H1 (cell line): Measurements from ENCODE around the gene THEMIS. TPM values are rescaled to one million over a fixed set of nuclear protein-coding genes. Genes with fewer than 3 reads are reported as not detected.

Source experiments
- CTCF ChIA-PET: fragments of 300-600 bp; sonication (Branson Sonifier 250); formaldehyde crosslinking; loops from one replicate; lab custom pipeline; 2021; ENCODE audit not compliant: partially characterized antibody; lab: Charles Lee
- POLR2A ChIA-PET: fragments of 300-600 bp; sonication (Branson Sonifier 250); formaldehyde crosslinking; loops from one replicate; lab custom pipeline; 2021; ENCODE audit warnings: inconsistent platforms; ENCODE audit not compliant: partially characterized antibody; lab: Charles Lee
- DNase-seq, 2 experiments: peaks; one replicate each; pipeline versions ENCODE4 v3.0.0 to v3.0.0-alpha.2; 2010 to 2022; ENCODE audit warnings: low spot score in 2 of 2, low read depth in 1 of 2, mixed read lengths in 1 of 2
- FAIRE-seq: peaks from 2 replicates; lab custom pipeline; 2011; peaks lifted over from hg19 to GRCh38; lab: Jason Lieb, UNC
- H2AFZ ChIP-seq: 2 replicates; pipeline ENCODE4 v1.8.1; 2012; ENCODE audit warnings: low read length, inconsistent platforms
- H2AK5ac ChIP-seq: 2 replicates; pipeline ENCODE4 v1.6.1; 2013; ENCODE audit warnings: low read depth, low read length
- H2BK120ac ChIP-seq: replicated peaks from 2 replicates; pipeline ENCODE3; 2013; ENCODE audit warnings: low read depth, low read length, inconsistent platforms
- H2BK12ac ChIP-seq: 2 replicates; pipeline ENCODE4 v1.6.1; 2013; ENCODE audit warnings: low read depth, low read length
- H2BK15ac ChIP-seq: 2 replicates; pipeline ENCODE4 v1.6.1; 2013; ENCODE audit warnings: low read length
- H2BK20ac ChIP-seq: 2 replicates; pipeline ENCODE4 v1.6.1; 2013; ENCODE audit warnings: low read length
- H2BK5ac ChIP-seq: 2 replicates; pipeline ENCODE4 v1.6.1; 2013; ENCODE audit warnings: low read depth, low read length
- H3K14ac ChIP-seq: 2 replicates; pipeline ENCODE4 v1.6.1; 2013; ENCODE audit warnings: inconsistent platforms; ENCODE audit not compliant: insufficient read length
- H3K18ac ChIP-seq: 2 replicates; pipeline ENCODE4 v1.6.1; 2013; ENCODE audit warnings: low read length; ENCODE audit errors: extremely low read depth
- H3K23ac ChIP-seq: 2 replicates; pipeline ENCODE4 v1.6.1; 2013; ENCODE audit warnings: inconsistent platforms; ENCODE audit not compliant: insufficient read length
- H3K23me2 ChIP-seq: 2 replicates; pipeline ENCODE4 v1.6.1; 2013; ENCODE audit warnings: low read depth, low read length
- H3K27ac ChIP-seq: 2 replicates; pipeline ENCODE4 v1.6.1; 2011; ENCODE audit warnings: low read depth, low read length, inconsistent platforms
- H3K27me3 ChIP-seq, 4 experiments: replicated peaks in 1 of 4; 1 replicate in 1 of 4; 2 replicates in 3 of 4; pipeline versions ENCODE4 v1.6.1 to v1.8.1; 2011 to 2013; ENCODE audit warnings: low read length in 3 of 4, mild to moderate bottlenecking in 3 of 4, inconsistent platforms in 2 of 4, mixed read lengths in 2 of 4, moderate library complexity in 1 of 4; ENCODE audit not compliant: control insufficient read depth in 3 of 4, insufficient read depth in 3 of 4; ENCODE audit errors: extremely low read depth in 1 of 4
- H3K36me3 ChIP-seq, 4 experiments: 2 replicates each; pipeline versions ENCODE4 v1.6.1 to v1.8.1; 2011 to 2013; ENCODE audit warnings: mild to moderate bottlenecking in 4 of 4, low read length in 3 of 4, moderate library complexity in 2 of 4, control low read depth in 1 of 4, inconsistent platforms in 1 of 4; ENCODE audit not compliant: insufficient read depth in 4 of 4, control insufficient read depth in 2 of 4
- H3K4ac ChIP-seq: replicated peaks from 2 replicates; pipeline ENCODE3; 2013; ENCODE audit warnings: low read length, low read depth, mixed read lengths, inconsistent platforms; ENCODE audit not compliant: insufficient read length
- H3K4me1 ChIP-seq, 4 experiments: replicated peaks in 1 of 4; 1 replicate in 1 of 4; 2 replicates in 3 of 4; pipeline versions ENCODE4 v1.6.1 to v1.8.1; 2011 to 2013; ENCODE audit warnings: low read length in 3 of 4, inconsistent platforms in 2 of 4, mixed read lengths in 1 of 4; ENCODE audit not compliant: insufficient read depth in 4 of 4, control insufficient read depth in 3 of 4
- H3K4me2 ChIP-seq, 2 experiments: 2 replicates each; pipeline versions ENCODE4 v1.6.1 to v1.8.1; 2011 to 2013; ENCODE audit warnings: low read depth in 2 of 2, low read length in 2 of 2, control low read depth in 1 of 2, inconsistent platforms in 1 of 2, mild to moderate bottlenecking in 1 of 2; ENCODE audit not compliant: insufficient read depth in 1 of 2
- H3K4me3 ChIP-seq, 4 experiments: fragments of 200-600, 300-600 bp in 1 of 4; sonication (generic), shearing (Covaris generic), sonication (Bioruptor Twin) in 1 of 4; 2 replicates each; pipeline versions ENCODE4 v1.5.1 to v1.8.1; 2011 to 2016; ENCODE audit warnings: low read length in 4 of 4, low read depth in 3 of 4, control low read depth in 2 of 4, inconsistent platforms in 2 of 4, mild to moderate bottlenecking in 2 of 4, mixed read lengths in 1 of 4, moderate library complexity in 1 of 4; ENCODE audit not compliant: insufficient read depth in 2 of 4; ENCODE audit errors: extremely low read depth in 1 of 4
- H3K56ac ChIP-seq: replicated peaks from 2 replicates; pipeline ENCODE3; 2013; ENCODE audit warnings: low read depth, mild to moderate bottlenecking, mixed read lengths, low read length, inconsistent platforms; ENCODE audit not compliant: insufficient read length
- H3K79me1 ChIP-seq: 2 replicates; pipeline ENCODE4 v1.6.1; 2013; ENCODE audit warnings: low read depth, low read length, control low read depth
- H3K79me2 ChIP-seq, 2 experiments: 2 replicates each; pipeline versions ENCODE4 v1.6.1 to v1.8.1; 2012 to 2013; ENCODE audit warnings: low read length in 2 of 2, mild to moderate bottlenecking in 2 of 2, inconsistent platforms in 1 of 2; ENCODE audit not compliant: insufficient read depth in 2 of 2, control insufficient read depth in 1 of 2
- H3K9ac ChIP-seq, 4 experiments: replicated peaks in 1 of 4; 1 replicate in 1 of 4; 2 replicates in 3 of 4; pipeline versions ENCODE4 v1.6.1 to v1.8.1; 2011 to 2013; ENCODE audit warnings: low read depth in 3 of 4, low read length in 3 of 4, control low read depth in 2 of 4, mild to moderate bottlenecking in 2 of 4, moderate library complexity in 2 of 4, inconsistent platforms in 1 of 4; ENCODE audit errors: extremely low read depth in 1 of 4
- H3K9me3 ChIP-seq, 2 experiments: 2 replicates each; pipeline versions ENCODE4 v1.6.1 to v1.8.1; 2012 to 2013; ENCODE audit warnings: mild to moderate bottlenecking in 2 of 2, moderate library complexity in 2 of 2, control low read depth in 1 of 2, inconsistent platforms in 1 of 2, low read depth in 1 of 2, low read length in 1 of 2, mixed read lengths in 1 of 2; ENCODE audit not compliant: insufficient read depth in 2 of 2
- H4K20me1 ChIP-seq, 2 experiments: replicated peaks in 1 of 2; 2 replicates each; pipeline versions ENCODE3 to v1.8.1; 2011 to 2013; ENCODE audit warnings: inconsistent platforms in 2 of 2, low read length in 2 of 2, mild to moderate bottlenecking in 1 of 2; ENCODE audit not compliant: insufficient read depth in 2 of 2, control insufficient read depth in 1 of 2
- H4K5ac ChIP-seq: 2 replicates; pipeline ENCODE4 v1.6.1; 2013; ENCODE audit warnings: low read length, low read depth, mixed read lengths, inconsistent platforms; ENCODE audit not compliant: insufficient read length
- H4K8ac ChIP-seq: 2 replicates; pipeline ENCODE4 v1.8.0; 2013; ENCODE audit warnings: mild to moderate bottlenecking, moderate library complexity, low read length, inconsistent platforms; ENCODE audit not compliant: insufficient read depth; ENCODE audit errors: extremely low read depth
- H4K91ac ChIP-seq: replicated peaks from 2 replicates; pipeline ENCODE3; 2013; ENCODE audit warnings: low read length, mixed read lengths, inconsistent platforms; ENCODE audit not compliant: insufficient read length
- BACH1 ChIP-seq: IDR thresholded peaks from 2 replicates; pipeline ENCODE4 v1.6.1; 2012; ENCODE audit warnings: low read length, improper control_type of control experiment
- CHD2 ChIP-seq: IDR thresholded peaks from 2 replicates; pipeline ENCODE4 v1.6.1; 2012; ENCODE audit warnings: low read length, improper control_type of control experiment
- KDM4A ChIP-seq: IDR thresholded peaks from one replicate; pipeline ENCODE4 v1.7.1; 2012; ENCODE audit warnings: low read depth, mild to moderate bottlenecking, moderate library complexity, low read length, inconsistent platforms; ENCODE audit not compliant: severe bottlenecking
- NRF1 ChIP-seq: IDR thresholded peaks from 2 replicates; pipeline ENCODE4 v1.6.1; 2011; ENCODE audit warnings: mild to moderate bottlenecking, low read depth, low read length, improper control_type of control experiment
- POLR2AphosphoS5 ChIP-seq: IDR thresholded peaks from 2 replicates; pipeline ENCODE4 v1.6.1; 2011; ENCODE audit warnings: low read depth, low read length
- RBBP5 ChIP-seq: IDR thresholded peaks from 2 replicates; pipeline ENCODE4 v1.7.1; 2012; ENCODE audit warnings: low read depth, mild to moderate bottlenecking, inconsistent platforms, low read length, moderate library complexity, borderline replicate concordance
- RNF2 ChIP-seq: fragments of 200-900, 300-1000 bp; sonication (generic); IDR thresholded peaks from 2 replicates; pipeline ENCODE4 v1.7.1; 2016; ENCODE audit warnings: borderline replicate concordance, low read depth, mild to moderate bottlenecking, antibody characterized with exemption, low read length; ENCODE audit not compliant: poor library complexity, severe bottlenecking; ENCODE audit errors: missing control alignments
- polyA plus RNA-seq, 7 experiments: library from polyadenylated mRNA; depleted of rRNA in 3 of 7; stranded (reverse) in 5 of 7; unstranded in 2 of 7; fragments of >200 nt in 5 of 7; fragments of 200-250 nt in 2 of 7; gene quantifications; 1 replicate in 5 of 7; 2 replicates in 1 of 7; 4 replicates in 1 of 7; pipeline versions ENCODE4 v1.2.1 to v1.2.3, GENCODE V29; 2011 to 2013; ENCODE audit warnings: missing spikeins in 2 of 7, mixed read lengths in 2 of 7
- total RNA-seq: library from RNA; stranded (reverse); fragmentation: NEBNext Ultra II Directional; extraction: Animal tissue kit (Norgen Biotek cat#: 25700); gene quantifications from 2 replicates; pipeline ENCODE4 v1.2.1, GENCODE V29; 2021

The THEMIS gene
- total and polyA plus RNA-seq, 2 of the 8 experiments (the other 6 are each of a cell fraction or from before 2014, with no cell fraction given) = not detected

GRCh38 chr6:127904160-127904559 lies 3.3 kb upstream of the THEMIS start:
- no peak overlapping the region for H2BK120ac ChIP-seq
- no peaks in the 10 kb centered on the region for H3K9me3 ChIP-seq
- no peak overlapping the region for H3K9ac ChIP-seq
- no peak overlapping the region for H3K4ac ChIP-seq
- H3K18ac ChIP-seq = no peak overlapping the region
- no peaks in the 10 kb centered on the region for H4K20me1 ChIP-seq
- no peaks in the 10 kb centered on the region for H3K36me3 ChIP-seq
- no peak overlapping the region for H2BK5ac ChIP-seq
- no peaks in the 10 kb centered on the region for H3K79me1 ChIP-seq
- H3K56ac ChIP-seq = no peak overlapping the region
- peak overlapping the region; percentile 35; the same call in 1 of the 2 replicates for H2AFZ ChIP-seq
- H3K14ac ChIP-seq = no peak overlapping the region
- no peak overlapping the region for H3K27ac ChIP-seq
- no peaks in the 10 kb centered on the region for H3K79me2 ChIP-seq
- DNase-seq (no peak), FAIRE-seq (no peak)
- no peaks in the 10 kb centered on the region for H3K27me3 ChIP-seq
- no peak overlapping the region for H2BK20ac ChIP-seq
- H2BK12ac ChIP-seq = no peak overlapping the region
- H3K4me1 ChIP-seq = peaks cover 0 to 3% (median 0%) of the 10 kb centered on the region in 4 experiments; a peak in 1 of 7 replicates
- POLR2A ChIA-PET = no interaction called here
- CTCF ChIA-PET = interaction anchor here (0.8 kb wide), 1 partner anchor 48 kb away, joined by 3 read pairs; no protein-coding TSS in a partner anchor
- no peak overlapping the region for H2AK5ac ChIP-seq
- no peak overlapping the region for H4K91ac ChIP-seq
- no peak overlapping the region for H3K23ac ChIP-seq
- H2BK15ac ChIP-seq = no peak overlapping the region
- no peaks in the 10 kb centered on the region for H3K23me2 ChIP-seq
- no peak overlapping the region for H4K5ac ChIP-seq
- H3K4me2 ChIP-seq = no peak overlapping the region
- no peak overlapping the region for H4K8ac ChIP-seq
- no peak overlapping the region for H3K4me3 ChIP-seq
- TF ChIP-seq RNF2 (no peak), KDM4A (no peak), POLR2AphosphoS5 (no peak), RBBP5 (no peak), BACH1 (no peak), CHD2 (no peak), NRF1 (no peak)
